Glomerular visceral epithelial cell (primary cell): ENCODE measurements around the gene HSPA1L.
A peak's percentile ranks its signal among the peaks of the same experiment; 100 is the strongest.
"Not testable (repeated sequence)": the region's sequence is repeated elsewhere in the genome, so short reads cannot be mapped to it uniquely, and the experiment has no call there.

Source experiments
- DNase-seq: peaks from one replicate; pipeline ENCODE4 v3.0.0-alpha.2; 2016; ENCODE audit errors: extremely low spot score

HSPA1L gene

DNA sequence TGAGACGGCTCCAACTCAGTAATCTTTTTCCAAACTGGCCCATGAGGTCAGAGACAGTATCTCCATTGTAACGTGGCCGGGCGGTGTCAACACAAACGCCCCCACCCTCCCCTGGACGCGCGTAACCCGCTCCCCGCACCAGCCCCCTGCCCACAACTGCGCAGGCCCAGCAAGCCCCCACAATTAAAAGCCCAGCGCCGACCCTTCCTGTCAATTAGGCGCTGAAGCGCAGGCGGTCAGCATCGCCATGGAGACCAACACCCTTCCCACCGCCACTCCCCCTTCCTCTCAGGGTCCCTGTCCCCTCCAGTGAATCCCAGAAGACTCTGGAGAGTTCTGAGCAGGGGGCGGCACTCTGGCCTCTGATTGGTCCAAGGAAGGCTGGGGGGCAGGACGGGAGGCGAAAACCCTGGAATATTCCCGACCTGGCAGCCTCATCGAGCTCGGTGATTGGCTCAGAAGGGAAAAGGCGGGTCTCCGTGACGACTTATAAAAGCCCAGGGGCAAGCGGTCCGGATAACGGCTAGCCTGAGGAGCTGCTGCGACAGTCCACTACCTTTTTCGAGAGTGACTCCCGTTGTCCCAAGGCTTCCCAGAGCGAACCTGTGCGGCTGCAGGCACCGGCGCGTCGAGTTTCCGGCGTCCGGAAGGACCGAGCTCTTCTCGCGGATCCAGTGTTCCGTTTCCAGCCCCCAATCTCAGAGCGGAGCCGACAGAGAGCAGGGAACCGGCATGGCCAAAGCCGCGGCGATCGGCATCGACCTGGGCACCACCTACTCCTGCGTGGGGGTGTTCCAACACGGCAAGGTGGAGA is at the start of gene HSPA1L, which contains the start of gene HSPA1A:
Gene HSPA1L (minus strand): TSS at position 259 of the 814 bp plus-strand sequence. CDS start 3,311 bp downstream, outside the sequence.
Gene HSPA1A (plus strand): TSS at position 519 of the 814 bp plus-strand sequence. CDS start 214 bp downstream, at position 733.
- peak; percentile 99 for DNase-seq

DNA sequence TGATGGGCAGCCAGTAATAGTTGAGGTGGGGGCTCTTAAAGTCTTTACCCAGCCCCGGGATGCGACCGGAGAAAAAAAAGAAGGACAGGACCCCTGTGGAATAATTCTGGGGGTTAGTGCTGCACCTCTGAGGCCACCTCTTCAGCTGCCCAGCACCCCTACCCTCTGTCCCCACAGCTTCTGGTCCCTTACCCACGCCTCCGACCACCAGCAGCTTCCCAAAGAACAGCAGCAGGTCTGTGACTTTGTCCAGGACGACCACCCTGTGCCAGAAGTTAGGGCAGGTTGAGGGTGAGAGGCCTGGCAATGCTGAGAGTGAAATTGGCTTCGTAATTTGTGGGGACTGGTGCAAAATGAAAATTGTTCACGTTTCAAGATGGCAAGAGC is 49.7 kb upstream of the HSPA1L start:
- DNase-seq: no peak

DNA sequence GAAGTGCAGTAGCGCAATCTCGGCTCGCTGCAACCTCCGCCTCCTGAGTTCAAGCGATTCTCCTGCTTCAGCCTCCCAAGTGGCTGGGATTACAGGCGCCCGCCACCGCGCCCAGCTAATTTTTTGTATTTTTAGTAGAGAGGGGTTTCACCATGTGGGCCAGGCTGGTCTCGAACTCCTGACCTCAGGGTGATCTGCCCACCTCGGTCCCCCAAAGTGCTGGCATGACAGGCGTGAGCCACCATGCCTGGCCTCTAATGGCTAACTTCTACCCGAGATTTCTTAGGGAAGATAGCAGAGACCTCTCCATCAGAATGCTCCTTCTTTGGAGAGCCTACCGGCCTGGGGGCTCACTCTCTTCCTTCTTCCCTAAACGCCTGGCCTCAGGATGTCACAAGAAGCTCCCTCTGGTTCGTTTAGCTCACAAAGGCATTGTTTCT is 49.1 kb upstream of the HSPA1L start:
- not testable (repeated sequence) for DNase-seq

DNA sequence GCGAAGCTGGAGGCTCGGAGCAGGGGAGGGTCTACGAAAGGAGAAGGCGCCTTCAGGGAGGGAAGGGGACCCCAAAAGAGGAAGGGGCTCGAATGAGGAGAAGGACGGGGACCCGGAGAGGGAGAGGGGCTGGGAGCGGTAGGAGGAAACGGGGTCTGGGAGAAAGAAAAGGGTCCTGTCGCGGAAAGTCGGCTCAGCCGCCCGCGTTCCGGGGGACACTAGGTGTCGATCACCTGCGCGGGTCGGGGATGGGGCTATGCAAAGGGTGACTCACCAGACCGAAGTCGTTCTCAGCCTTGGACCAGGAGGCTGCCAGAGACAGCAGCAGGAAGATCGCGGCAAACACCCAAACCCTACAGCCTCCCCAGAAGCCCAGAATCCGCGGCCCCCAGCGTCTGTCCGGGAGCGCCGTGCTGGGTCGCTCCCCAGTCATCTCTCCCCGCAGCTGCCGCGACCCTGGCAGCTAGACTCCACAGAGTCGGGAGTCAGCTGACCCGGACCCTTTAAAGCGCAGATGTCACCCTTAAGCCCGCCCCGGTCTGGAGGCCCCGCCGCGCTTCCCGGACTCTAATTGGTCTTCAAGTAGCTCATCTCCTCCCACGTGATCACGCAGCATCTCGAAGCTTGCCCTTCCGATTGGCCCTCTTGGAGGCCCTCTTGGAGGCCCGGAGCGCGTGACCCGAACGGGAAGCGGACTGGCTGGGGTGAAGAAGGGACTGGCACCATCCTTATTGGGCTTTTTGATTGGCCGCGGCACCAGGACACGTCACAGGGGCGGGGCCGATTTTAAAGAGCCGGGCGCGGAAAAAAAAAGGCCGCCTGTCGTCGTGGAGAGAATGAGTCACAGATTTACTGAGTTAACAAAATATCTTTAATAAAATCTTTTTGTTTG is 47.5 kb upstream of the HSPA1L start, which contains the start of gene NEU1:
Gene NEU1 (minus strand): TSS at position 478 of the 892 bp plus-strand sequence. CDS start 45 bp downstream, at position 433.
- peak; percentile 100 for DNase-seq

DNA sequence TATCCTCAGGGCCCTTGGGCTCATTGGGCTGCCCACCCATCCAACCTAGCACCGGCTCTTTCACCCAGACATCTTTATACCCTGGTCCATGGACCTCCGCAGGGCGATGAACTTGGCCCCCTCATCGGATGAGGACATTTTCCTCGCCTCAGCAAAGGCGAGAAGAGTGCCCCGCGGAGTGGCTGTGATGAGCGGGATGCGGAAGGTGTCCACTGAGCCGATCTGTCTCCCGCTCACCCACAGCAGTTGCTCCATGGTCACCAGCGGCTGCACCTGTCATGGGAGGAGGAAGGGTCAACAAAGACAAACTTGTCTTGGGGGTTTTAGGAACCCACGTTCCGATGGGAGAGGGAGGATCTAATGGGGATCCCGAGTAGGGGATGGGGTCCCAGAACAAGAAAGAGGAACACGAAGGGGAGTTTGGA is 46.8 kb upstream of the HSPA1L start:
- DNase-seq: no peak

DNA sequence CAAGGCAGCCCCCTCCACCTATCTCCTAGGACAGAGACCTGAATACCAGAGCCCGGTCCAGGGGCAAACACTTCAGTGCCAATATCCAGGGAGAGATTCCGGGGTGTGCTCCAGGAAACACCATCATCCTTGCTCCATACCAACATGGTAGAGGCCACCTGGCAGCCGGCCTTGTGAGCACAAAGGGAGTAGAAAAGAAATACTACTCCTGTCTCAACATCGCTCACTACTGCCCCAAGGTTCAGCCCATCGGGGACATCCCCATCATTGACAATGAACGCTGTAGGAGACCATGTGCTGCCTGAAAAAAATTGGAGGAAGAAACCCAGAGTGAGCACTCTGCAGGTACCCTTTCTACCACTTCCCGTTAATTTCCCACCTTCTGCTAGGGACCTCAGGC is 46.1 kb upstream of the HSPA1L start:
- DNase-seq: no peak

DNA sequence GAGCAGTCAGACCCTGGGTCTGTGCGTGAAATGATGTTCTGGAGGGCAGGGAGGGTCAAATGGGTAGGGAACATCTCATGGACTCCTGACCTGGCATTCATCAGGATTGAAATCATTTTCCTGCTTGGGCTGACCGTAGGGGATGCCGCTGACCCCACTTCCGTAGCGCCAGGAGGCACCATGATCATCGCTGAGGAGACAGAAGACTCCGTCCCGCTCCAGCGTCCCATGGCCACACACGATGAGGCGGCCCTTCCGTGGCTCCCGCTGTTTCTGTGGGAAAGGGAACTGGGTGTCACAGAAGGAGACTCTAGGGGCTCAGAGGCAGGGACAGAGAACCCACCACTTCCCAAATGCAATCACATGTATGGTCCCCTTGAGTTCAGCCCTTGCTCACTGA is 45.3 kb upstream of the HSPA1L start:
- DNase-seq: no peak

DNA sequence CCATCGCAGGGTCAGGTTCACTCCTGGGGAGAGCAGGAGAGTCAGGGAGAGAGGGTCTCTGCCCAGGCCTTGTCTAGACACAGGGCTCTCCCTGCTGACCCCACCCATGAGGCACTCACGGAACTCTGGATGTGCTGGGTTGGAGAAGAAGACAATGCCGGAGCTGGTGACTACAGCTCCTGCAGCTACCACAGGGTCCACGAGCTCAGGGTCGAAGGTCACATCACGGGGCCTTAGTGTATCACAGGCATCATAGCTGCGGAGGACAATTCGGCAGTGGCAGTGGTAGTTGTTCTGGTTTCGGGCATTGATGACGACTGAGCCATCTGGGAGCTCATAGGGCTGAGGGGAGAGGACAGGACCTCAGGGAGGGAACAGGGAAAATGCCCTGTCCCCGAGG is 44.8 kb upstream of the HSPA1L start:
- DNase-seq: no peak

DNA sequence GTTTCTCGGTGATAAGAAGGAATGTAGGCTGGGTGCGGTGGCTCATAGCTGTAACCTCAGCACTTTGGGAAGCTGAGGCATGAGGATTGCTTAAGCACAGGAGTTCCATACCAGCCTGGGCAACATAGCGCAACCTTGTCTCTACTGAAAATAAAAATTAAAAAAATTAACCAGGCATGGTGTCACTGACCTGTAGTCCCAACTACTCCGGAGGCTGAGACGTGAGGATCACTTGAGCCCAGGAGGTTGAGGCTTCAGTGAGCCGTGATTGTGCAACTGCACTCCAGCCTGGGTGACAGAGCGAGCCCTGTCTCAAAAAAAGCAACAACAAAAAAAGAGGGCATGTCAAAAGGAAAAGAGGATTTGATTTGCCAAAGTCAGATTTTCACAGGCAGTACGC is 43.6 kb upstream of the HSPA1L start:
- DNase-seq: no peak

DNA sequence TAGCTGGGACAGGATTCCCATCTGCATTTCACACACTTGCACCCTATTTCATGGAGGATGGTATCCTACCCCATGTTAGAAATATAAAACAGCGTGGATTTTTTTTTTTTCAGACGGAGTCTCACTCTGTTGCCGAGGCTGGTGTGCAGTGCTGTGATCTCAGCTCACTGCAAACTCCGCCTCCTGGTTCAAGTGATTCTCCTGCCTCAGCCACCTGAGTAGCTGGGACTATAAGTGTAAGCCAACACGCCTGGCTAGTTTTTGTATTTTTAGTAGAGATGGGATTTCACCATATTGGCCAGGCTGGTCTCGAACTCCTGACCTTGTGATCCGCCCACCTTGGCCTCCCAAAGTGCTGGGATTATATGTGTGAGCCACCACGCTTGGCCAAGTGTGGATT is 42.7 kb upstream of the HSPA1L start:
- DNase-seq: not testable (repeated sequence)

DNA sequence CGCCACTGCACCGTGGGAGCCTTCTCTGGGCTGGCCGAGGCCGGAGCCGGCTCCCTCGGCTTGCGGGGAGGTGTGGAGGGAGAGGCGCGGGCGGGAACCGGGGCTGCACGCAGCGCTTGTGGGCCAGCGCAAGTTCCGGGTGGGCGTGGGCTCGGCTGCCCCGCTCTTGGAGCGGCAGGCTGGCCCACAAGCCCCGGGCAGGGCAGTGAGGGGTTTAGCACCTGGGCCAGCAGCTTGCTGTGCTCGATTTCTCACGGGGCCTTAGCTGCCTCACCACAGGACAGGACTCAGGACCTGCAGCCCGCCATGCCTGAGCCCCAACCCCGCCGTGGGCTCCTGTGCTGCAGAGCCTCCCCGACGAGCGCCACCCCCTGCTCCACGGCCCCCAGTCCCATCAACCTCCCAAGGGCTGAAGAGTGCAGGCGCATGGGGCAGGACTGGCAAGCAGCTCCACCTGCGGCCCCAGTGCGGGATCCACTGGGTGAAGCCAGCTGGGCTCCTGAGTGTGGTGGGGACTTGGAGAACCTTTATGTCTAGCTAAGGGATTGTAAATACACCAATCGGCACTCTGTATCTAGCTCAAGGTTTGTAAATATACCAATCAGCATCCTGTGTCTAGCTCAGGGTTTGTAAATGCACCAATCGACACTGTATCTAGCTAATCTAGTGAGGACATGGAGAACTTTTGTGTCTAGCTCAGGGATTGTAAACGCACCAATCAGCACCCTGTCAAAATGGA is 37.1 kb upstream of the HSPA1L start:
- not testable (repeated sequence) for DNase-seq

DNA sequence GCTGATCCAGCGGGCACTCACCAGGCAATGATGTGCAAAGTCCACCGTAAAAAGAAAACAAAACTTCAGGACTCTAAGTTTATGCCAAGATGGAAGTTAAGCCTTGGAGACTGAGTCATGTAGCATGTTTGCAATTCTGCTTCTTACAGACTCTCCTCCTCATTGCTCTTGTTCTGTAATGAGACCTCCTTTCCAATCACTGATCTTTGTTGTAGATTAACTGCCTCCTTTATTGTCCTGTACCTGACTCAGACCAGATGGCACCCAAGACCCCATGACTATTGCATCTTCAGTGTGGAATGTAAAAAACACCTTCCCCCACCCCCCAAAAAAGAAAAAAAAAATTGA is 36.4 kb upstream of the HSPA1L start:
- DNase-seq: peak; percentile 71

DNA sequence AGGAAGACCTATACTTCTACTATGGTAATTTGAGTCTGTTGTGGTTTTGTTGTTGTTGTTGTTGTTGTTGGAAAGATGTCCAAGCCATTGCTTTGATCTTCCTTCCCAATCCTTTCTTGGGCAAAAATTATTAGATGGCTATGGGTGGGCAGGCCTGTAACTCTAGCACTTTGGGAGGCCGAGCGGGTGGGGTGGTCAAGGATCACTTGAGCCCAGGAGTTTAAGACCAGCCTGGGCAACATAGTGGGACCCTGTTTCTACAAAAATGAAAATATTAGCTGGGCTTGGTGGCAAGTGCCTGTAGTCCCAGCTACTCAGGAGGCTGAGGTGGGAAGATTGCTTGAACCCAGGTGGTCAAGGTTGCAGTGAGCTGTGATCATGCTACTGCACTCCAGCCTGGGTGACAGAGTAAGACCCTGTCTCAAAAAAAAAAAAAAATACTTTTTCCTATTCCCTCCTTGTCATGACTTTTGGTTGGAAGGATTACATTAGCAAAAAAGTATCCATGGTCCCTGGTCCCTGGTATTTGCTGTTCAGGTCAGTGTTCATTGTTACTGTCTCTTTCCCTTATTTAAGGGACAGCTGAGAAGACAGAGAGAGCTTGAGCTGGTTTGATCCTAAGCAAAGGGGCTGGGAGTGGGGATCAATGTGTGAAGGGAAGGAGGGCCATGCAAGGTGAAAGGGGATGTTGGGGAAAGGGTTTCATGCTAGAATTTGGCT is 35.8 kb upstream of the HSPA1L start:
- no peak for DNase-seq

DNA sequence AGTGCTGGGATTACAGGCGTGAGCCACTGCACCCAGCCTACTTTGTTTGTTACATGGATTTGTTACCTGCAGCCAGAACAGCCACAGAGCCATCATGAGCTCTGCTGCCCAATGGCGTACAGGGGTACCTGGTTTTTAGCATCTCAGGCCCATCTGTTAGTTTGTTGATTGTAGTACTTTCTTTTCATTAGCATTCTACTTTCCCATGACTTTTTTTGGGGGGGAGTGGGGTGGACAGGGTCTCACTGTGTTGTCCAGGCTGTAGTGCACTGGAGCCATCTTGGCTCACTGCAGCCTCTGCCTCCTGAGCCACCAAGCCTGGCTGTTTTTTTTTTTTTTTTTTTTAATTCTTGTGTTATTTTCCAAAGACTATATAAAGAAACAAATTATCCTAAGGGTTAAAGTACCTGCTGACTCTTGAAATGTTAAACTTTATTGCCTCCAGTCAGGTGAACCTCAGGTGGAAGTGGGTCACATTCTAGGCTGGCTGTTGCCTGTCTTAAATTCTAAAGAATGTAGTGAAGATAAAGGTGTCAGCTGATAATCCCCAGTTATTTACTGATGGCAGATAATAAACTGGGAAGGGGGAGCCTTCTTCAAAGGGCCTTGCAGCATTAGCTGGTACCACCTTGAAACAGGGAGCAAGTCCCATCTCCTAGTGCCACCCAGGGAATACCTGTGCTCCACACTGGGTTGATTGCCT is 32.3 kb upstream of the HSPA1L start:
- no peak for DNase-seq

DNA sequence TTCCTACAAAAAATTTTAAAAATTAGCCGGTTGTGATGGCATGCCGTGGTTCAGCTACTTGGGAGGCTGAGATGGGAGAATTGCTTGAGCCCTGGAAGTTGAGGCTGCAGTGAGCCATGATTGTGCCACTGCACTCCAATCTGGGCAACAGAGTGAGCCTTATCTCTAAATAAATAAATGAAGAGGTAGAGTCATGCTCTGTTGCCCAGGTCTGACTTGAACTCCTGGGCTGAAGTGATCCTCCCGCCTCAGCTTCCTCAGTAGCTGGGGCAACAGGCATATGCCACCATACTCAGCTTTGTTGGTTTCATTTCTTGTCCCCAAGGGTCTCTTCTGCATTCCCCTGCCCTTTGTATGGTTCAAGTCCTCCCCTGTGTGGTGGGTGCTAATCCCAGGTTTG is 29.4 kb upstream of the HSPA1L start:
- no peak for DNase-seq

DNA sequence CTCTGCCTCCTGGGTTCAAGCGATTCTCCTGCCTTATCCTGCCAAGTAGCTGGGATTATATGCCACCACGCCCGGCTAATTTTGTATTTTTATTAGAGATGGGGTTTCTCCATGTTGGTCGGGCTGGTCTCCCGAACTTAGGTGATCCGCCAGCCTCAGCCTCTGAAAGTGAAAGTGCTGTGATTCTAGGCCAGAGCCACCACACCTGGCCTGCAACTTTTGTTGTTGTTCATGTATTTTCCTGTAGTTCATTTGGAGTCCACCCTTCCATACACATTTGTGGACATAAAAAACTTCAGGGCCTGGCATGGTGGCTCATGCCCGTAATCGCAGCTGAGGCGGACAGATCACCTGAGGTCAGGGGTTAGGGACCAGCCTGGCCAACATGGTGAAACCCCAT is 27.0 kb upstream of the HSPA1L start:
- DNase-seq: no peak

DNA sequence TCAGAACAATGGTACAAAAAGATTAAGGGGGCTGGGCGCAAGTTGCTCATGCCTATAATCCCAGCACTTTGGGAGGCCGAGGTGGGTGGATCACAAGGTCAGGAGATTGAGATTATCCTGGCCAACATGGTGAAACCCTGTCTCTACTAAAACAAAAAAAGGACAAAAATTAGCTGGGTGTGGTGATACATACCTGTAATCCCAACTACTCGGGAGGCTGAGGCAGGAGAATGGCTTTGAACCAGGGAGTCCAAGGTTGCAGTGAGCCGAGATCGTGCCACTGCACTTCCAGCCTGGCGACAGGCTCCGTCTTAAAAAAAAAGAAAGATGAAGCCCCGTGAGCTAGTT is 24.7 kb upstream of the HSPA1L start:
- DNase-seq: not testable (repeated sequence)

DNA sequence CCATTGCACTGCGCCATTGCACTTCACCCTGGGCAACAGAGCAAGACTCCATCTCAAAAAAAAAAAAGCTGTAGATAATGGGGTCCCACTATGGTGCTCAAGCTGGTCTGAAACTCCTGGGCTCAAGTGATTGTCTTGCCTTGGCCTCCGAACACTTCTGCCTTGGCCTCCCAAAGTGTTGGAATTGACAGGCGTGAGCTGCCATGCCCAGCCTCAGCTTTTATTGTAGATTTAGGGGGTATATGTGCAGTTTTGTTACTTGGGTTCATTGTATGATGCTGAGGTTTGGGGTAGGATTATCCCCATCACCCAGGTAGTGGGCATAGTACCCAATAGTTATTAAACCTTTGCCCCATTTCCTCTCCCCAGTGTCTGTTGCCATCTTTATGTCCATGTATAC is 23.9 kb upstream of the HSPA1L start:
- DNase-seq: no peak

DNA sequence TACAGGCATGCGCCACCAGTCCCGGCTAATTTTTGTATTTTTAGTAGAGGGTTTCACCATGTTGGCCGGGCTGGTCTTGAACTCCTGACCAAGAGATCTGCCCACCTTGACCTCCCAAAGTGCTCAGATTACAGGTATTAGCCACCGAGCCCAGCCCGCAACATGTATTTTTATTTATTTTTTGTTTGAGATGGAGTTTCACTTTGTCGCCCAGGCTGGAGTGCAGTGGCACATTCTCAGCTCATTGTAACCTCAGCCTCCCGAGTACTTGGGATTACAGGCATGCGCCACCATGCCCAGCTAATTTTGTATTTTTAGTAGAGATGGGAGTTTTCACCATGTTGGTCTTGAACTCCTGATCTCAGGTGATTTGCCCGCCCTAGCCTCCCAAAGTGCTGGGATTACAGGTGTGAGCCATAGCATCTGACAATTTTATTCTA is 23.1 kb upstream of the HSPA1L start:
- DNase-seq: not testable (repeated sequence)

DNA sequence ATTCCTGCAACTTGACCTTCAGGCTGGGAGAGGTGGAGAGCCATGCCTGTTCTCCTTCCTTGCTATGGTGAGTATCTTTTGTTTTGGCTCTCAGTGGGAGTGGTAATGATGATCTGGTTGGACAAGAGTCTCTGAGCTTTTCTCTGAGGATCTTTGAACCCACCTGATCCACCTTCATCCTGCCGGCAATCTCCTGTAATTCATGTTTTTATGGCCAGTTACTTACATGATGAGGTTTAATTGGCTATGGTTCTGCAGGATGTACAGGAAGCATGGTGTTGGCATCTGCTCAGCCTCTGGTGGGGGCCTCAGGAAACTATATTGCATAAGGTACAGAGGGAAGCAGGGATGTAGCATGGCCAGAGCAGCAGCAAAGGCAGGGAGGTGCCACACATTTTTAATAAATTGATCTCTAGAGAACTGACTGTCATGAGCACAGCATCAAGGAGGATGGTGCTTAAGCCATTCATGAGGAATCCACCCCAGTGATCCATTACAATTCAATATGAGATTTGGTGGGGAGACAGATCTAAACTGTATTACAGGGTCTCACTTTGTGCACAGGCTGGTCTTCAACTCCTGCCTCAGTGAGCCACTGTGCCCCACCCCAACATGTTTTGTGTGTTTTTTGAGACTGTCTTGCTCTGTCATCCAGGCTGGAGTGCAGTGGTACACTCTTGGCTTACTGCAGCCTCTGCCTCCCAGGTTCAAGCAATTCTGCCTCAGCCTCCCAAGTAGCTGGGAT is 22.5 kb upstream of the HSPA1L start:
- no peak for DNase-seq
